ENCODE measurements around the gene RGL1.

The RGL1 gene

GRCh38 chr1:183905508-183906113, 100.7 kb downstream of the RGL1 start:
- no peak for DNase-seq (ENCODE audit: low read depth)
- H3K4me3 ChIP-seq (ENCODE audit: low read depth, low read length): no peak overlapping the region
- in situ Hi-C loops (cut with HindIII; ENCODE audit: low sequenced_read_pairs): no loop called here
- no peak for TF ChIP-seq CTCF (IDR thresholded peaks at IDR 0.05; ENCODE audit: low read depth, low read length, missing control alignments)

- in situ Hi-C loops (cut with HindIII; ENCODE audit: low sequenced_read_pairs): no loop called here
- no peak for TF ChIP-seq CTCF (IDR thresholded peaks at IDR 0.05; ENCODE audit: low read depth, low read length, missing control alignments)
- no peak for DNase-seq (ENCODE audit: low read depth)
- H3K4me3 ChIP-seq (ENCODE audit: low read depth, low read length): no peak overlapping the region
Observed at GRCh38 chr1:183907070-183907469, 102.2 kb downstream of the RGL1 start.

- in situ Hi-C loops (cut with HindIII; ENCODE audit: low sequenced_read_pairs): no loop called here
- no peak for DNase-seq (ENCODE audit: low read depth)
- H3K4me3 ChIP-seq (ENCODE audit: low read depth, low read length): no peak overlapping the region
- TF ChIP-seq CTCF (IDR thresholded peaks at IDR 0.05; ENCODE audit: low read depth, low read length, missing control alignments): no peak
Observed at GRCh38 chr1:183908079-183908478, 103.2 kb downstream of the RGL1 start.

DNA sequence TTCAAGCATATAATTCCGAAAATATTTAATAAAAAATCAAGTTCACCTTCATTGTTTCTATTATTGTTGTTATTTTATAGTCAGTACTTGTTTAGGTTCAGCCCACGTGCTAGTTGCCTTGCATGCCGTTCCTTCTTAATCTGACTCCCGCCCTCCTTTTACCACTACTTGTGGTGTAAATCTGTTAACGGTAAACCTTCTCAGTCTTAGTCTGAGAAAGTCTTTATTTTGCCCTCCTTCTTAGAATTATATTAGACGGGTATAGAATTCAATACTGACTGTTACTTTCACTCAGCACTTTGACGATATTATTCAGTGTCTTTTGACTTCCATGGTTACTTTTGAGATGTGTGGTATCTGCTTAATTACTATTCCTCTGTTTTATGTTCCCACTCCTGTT, 104.8 kb downstream of the RGL1 start:
- no peak for TF ChIP-seq CTCF (IDR thresholded peaks at IDR 0.05; ENCODE audit: low read depth, low read length, missing control alignments)
- no peak for DNase-seq (ENCODE audit: low read depth)
- in situ Hi-C loops (cut with HindIII; ENCODE audit: low sequenced_read_pairs): loop anchor here (10.0 kb wide), 1 partner anchor 255 kb away; the partner anchor contains the start of gene APOBEC4
- H3K4me3 ChIP-seq (ENCODE audit: low read depth, low read length): no peak overlapping the region

DNA sequence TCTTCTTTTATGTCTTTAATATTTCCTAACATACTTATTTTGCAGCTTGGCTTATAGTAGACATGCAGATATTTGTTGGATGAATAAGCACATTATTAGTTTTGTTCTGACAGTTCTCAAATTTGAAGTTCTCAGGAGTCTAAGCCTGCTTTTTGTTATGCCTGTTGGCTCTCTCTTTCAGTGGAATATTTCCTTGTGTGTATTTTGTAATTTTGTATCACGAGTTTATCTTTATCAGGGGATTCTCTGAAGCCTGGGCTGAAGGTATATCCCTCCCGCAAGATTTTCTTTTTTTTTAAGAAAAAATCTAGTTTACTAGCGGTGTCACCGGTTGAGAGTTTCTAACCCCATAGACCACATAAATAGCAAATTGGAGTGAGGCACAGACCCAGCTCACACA, 105.9 kb downstream of the RGL1 start:
- no peak for DNase-seq (ENCODE audit: low read depth)
- in situ Hi-C loops (cut with HindIII; ENCODE audit: low sequenced_read_pairs): loop anchor here (10.0 kb wide), 1 partner anchor 256 kb away; the partner anchor contains the start of gene APOBEC4
- no peak overlapping the region for H3K4me3 ChIP-seq (ENCODE audit: low read depth, low read length)
- no peak for TF ChIP-seq CTCF (IDR thresholded peaks at IDR 0.05; ENCODE audit: low read depth, low read length, missing control alignments)

DNA sequence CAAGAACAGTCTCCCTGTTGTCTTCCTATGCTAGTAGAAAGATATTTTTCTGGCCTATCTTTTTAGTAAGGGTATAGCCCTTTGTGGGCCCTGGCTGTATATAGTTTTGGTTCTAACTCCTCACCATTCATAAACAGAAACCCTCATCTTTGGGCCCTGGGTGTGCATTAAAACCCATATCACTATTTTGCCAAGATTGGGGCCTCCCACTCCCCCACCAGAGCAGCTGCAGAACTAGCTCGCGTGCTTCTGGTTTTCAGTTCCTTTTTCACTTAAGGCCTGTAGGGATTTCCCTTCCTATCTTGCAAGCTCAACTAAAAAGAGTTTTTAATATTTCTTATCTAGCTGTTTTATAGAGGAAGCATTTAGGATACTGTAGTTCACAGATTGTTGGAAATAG, 106.4 kb downstream of the RGL1 start:
- TF ChIP-seq CTCF (IDR thresholded peaks at IDR 0.05; ENCODE audit: low read depth, low read length, missing control alignments): no peak
- H3K4me3 ChIP-seq (ENCODE audit: low read depth, low read length): no peak overlapping the region
- in situ Hi-C loops (cut with HindIII; ENCODE audit: low sequenced_read_pairs): loop anchor here (10.0 kb wide), 1 partner anchor 256 kb away; the partner anchor contains the start of gene APOBEC4
- DNase-seq (ENCODE audit: low read depth): no peak
